Measurements from ENCODE around the gene PGAM1.

PGAM1 gene

DNA sequence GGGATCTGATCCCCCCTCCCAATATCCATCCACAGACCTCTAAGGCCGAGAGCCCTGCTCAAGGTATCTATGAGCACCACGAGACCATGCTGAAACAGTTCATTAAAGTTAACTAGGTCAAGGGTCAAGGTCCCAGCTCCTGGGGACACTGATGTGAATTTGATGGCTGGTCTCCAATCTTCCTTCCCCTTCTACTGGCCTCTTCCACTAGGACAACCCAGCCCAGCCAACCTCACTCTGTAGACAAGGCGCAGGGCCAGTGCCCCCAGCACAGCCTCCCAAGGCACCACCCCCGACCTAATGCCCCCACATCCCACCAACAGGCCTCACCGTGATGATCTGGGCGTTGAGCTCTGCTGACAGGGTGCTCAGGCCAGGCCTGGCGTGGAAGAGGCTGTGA lies 40.4 kb upstream of the PGAM1 start:
- no peak overlapping the region for H3K9ac ChIP-seq (ENCODE audit: low read length)
- no peak overlapping the region for H3K14ac ChIP-seq (ENCODE audit: low read length)
- H3K27ac ChIP-seq (ENCODE audit: low read depth, low read length): no peak overlapping the region
- no peak overlapping the region for H3K18ac ChIP-seq (ENCODE audit: low read length)
- no peak overlapping the region for H3K4me3 ChIP-seq (ENCODE audit: low read depth, low read length)
- no peaks in the 10 kb centered on the region for H3K9me3 ChIP-seq (ENCODE audit: insufficient read depth, low read depth, low read length)
- no peaks in the 10 kb centered on the region for H3K79me1 ChIP-seq (ENCODE audit: low read length)
- H2BK12ac ChIP-seq (ENCODE audit: low read length): no peak overlapping the region
- peaks cover 38 to 58% of the 10 kb centered on the region in 2 experiments for H3K36me3 ChIP-seq (ENCODE audit: control insufficient read depth in 1 of 2, insufficient read depth in 2 of 2, low read length in 2 of 2)
- no peak for DNase-seq
- H4K8ac ChIP-seq (ENCODE audit: low read depth, low read length): no peak overlapping the region
- H3K27me3 ChIP-seq (ENCODE audit: insufficient read depth, low read length): no peaks in the 10 kb centered on the region
- H3K23ac ChIP-seq (ENCODE audit: low read length): no peak overlapping the region
- no peak overlapping the region for H2BK120ac ChIP-seq (ENCODE audit: insufficient read depth, low read length, poor library complexity)
- no peak overlapping the region for H2BK5ac ChIP-seq (ENCODE audit: low read depth, low read length, poor library complexity)
- no peak overlapping the region for H4K91ac ChIP-seq (ENCODE audit: low read depth, low read length)
- WGBS (ENCODE audit: extremely low coverage, insufficient coverage, insufficient read length): no CpG with 5 or more reads among the region's 7 CpGs
- no peak overlapping the region for H3K4me2 ChIP-seq (ENCODE audit: low read length)
- no peaks in the 10 kb centered on the region for H3K4me1 ChIP-seq (ENCODE audit: control insufficient read depth in 1 of 2, insufficient read depth in 2 of 2, low read length in 2 of 2)
- H2AK5ac ChIP-seq (ENCODE audit: low read length): no peak overlapping the region
- H4K12ac ChIP-seq (ENCODE audit: low read depth, low read length): no peak overlapping the region
- H3K79me2 ChIP-seq (ENCODE audit: control insufficient read depth, insufficient read depth, low read length, poor library complexity): no peaks in the 10 kb centered on the region
- no peak overlapping the region for H3K4ac ChIP-seq (ENCODE audit: low read depth, low read length)
- no peak overlapping the region for H2AFZ ChIP-seq (ENCODE audit: insufficient read depth, low read length, poor library complexity)

DNA sequence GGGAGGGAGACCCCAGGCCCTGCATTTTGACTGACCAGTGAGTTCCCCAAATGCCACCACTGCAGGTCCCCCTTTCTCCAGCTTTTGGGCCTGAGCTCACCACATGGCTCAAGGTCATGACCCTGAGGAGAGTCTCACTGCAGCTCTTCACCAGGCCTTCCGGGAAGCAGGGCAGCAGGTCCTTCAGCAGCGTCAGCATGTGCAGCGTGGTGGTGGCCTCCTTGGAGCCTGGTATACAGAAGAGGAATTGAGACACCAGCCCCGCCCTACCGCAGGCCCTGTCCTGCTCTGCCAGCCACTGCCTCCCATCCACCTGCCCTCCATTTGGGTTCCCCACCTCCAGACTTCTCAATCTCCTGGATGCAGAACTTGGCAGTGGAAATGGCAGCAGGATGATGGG lies 37.8 kb upstream of the PGAM1 start:
- Histone ChIP-seq H3K4ac (ENCODE audit: low read depth, low read length) (no peak overlapping the region), H2BK120ac (ENCODE audit: insufficient read depth, low read length, poor library complexity) (no peak overlapping the region), H2AFZ (ENCODE audit: insufficient read depth, low read length, poor library complexity) (no peak overlapping the region), H3K36me3 (ENCODE audit: control insufficient read depth in 1 of 2, insufficient read depth in 2 of 2, low read length in 2 of 2) (peaks cover 33 to 53% of the 10 kb centered on the region in 2 experiments), H2BK5ac (ENCODE audit: low read depth, low read length, poor library complexity) (no peak overlapping the region), H3K27me3 (ENCODE audit: insufficient read depth, low read length) (no peaks in the 10 kb centered on the region), H4K8ac (ENCODE audit: low read depth, low read length) (no peak overlapping the region), H3K79me2 (ENCODE audit: control insufficient read depth, insufficient read depth, low read length, poor library complexity) (no peaks in the 10 kb centered on the region), H3K9me3 (ENCODE audit: insufficient read depth, low read depth, low read length) (no peaks in the 10 kb centered on the region), H3K9ac (ENCODE audit: low read length) (no peak overlapping the region), H3K18ac (ENCODE audit: low read length) (no peak overlapping the region), H3K4me1 (ENCODE audit: control insufficient read depth in 1 of 2, insufficient read depth in 2 of 2, low read length in 2 of 2) (no peaks in the 10 kb centered on the region), H3K23ac (ENCODE audit: low read length) (no peak overlapping the region), H2AK5ac (ENCODE audit: low read length) (no peak overlapping the region), H3K4me3 (ENCODE audit: low read depth, low read length) (no peak overlapping the region), H3K14ac (ENCODE audit: low read length) (no peak overlapping the region), H4K91ac (ENCODE audit: low read depth, low read length) (no peak overlapping the region), H4K12ac (ENCODE audit: low read depth, low read length) (no peak overlapping the region), H3K27ac (ENCODE audit: low read depth, low read length) (no peak overlapping the region), H2BK12ac (ENCODE audit: low read length) (no peak overlapping the region), H3K4me2 (ENCODE audit: low read length) (no peak overlapping the region), H3K79me1 (ENCODE audit: low read length) (no peaks in the 10 kb centered on the region)
- no CpG with 5 or more reads among the region's 5 CpGs for WGBS (ENCODE audit: extremely low coverage, insufficient coverage, insufficient read length)
- DNase-seq: no peak

DNA sequence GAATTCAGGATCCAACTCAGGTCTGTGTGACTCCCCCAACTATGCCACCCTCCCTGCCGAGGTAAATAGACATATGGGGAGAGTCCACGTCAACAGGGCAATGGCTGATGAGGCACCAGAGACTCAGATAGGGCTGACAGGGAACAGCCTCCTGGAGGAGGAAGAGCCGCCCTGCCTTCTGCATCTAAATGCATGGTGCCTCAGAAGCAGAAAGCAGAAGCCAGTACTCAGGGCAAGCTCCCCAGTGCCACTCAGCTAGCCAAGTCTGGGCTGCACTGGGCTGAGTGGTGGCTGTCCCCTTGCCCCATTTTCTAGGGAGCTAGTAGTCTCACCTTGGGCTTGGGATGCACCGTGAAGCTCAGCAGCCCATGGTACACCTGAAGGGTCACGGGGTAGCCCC lies 35.9 kb upstream of the PGAM1 start:
- Histone ChIP-seq H3K4me2 (ENCODE audit: low read length) (no peak overlapping the region), H2AK5ac (ENCODE audit: low read length) (no peak overlapping the region), H3K27ac (ENCODE audit: low read depth, low read length) (no peak overlapping the region), H3K9ac (ENCODE audit: low read length) (no peak overlapping the region), H3K36me3 (ENCODE audit: control insufficient read depth in 1 of 2, insufficient read depth in 2 of 2, low read length in 2 of 2) (peaks cover 31 to 47% of the 10 kb centered on the region in 2 experiments), H2BK12ac (ENCODE audit: low read length) (no peak overlapping the region), H3K27me3 (ENCODE audit: insufficient read depth, low read length) (no peaks in the 10 kb centered on the region), H2BK5ac (ENCODE audit: low read depth, low read length, poor library complexity) (no peak overlapping the region), H3K23ac (ENCODE audit: low read length) (no peak overlapping the region), H4K8ac (ENCODE audit: low read depth, low read length) (no peak overlapping the region), H3K4me3 (ENCODE audit: low read depth, low read length) (no peak overlapping the region), H3K18ac (ENCODE audit: low read length) (no peak overlapping the region), H3K4ac (ENCODE audit: low read depth, low read length) (no peak overlapping the region), H2AFZ (ENCODE audit: insufficient read depth, low read length, poor library complexity) (no peak overlapping the region), H2BK120ac (ENCODE audit: insufficient read depth, low read length, poor library complexity) (no peak overlapping the region), H3K79me2 (ENCODE audit: control insufficient read depth, insufficient read depth, low read length, poor library complexity) (no peaks in the 10 kb centered on the region), H3K79me1 (ENCODE audit: low read length) (no peaks in the 10 kb centered on the region), H4K91ac (ENCODE audit: low read depth, low read length) (no peak overlapping the region), H3K4me1 (ENCODE audit: control insufficient read depth in 1 of 2, insufficient read depth in 2 of 2, low read length in 2 of 2) (no peaks in the 10 kb centered on the region), H3K9me3 (ENCODE audit: insufficient read depth, low read depth, low read length) (no peaks in the 10 kb centered on the region), H3K14ac (ENCODE audit: low read length) (no peak overlapping the region), H4K12ac (ENCODE audit: low read depth, low read length) (no peak overlapping the region)
- DNase-seq: no peak
- no CpG with 5 or more reads among the region's 5 CpGs for WGBS (ENCODE audit: extremely low coverage, insufficient coverage, insufficient read length)

DNA sequence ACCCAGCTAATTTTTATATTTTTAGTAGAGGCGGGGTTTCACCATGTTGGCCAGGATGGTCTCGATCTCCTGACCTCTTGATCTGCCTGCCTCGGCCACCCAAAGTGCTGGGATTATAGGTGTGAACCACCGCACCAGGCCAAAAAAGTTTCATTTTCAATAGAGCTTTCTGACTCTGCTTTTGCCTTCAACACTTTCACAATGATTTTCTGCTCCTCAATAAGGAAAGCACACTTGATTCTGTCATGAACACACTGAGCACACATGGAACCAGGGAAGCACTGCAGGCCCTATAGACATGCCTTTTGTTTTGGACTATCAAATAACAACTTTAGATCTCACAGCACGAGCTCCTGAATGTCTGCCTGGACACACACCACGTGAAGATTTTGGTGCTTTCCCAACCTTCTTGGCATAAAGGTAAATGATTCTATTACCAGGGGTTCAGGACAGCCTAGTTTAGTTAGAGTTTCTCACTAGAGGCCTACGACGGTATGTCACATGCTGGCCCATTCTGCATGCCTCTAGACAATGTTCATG lies 32.9 kb upstream of the PGAM1 start:
- Histone ChIP-seq H3K79me1 (ENCODE audit: low read length) (no peaks in the 10 kb centered on the region), H3K27ac (ENCODE audit: low read depth, low read length) (no peak overlapping the region), H3K4me2 (ENCODE audit: low read length) (no peak overlapping the region), H3K27me3 (ENCODE audit: insufficient read depth, low read length) (no peaks in the 10 kb centered on the region), H3K4me1 (ENCODE audit: control insufficient read depth in 1 of 2, insufficient read depth in 2 of 2, low read length in 2 of 2) (no peaks in the 10 kb centered on the region), H3K23ac (ENCODE audit: low read length) (no peak overlapping the region), H3K4me3 (ENCODE audit: low read depth, low read length) (no peak overlapping the region), H3K14ac (ENCODE audit: low read length) (no peak overlapping the region), H4K12ac (ENCODE audit: low read depth, low read length) (no peak overlapping the region), H4K91ac (ENCODE audit: low read depth, low read length) (no peak overlapping the region), H2BK12ac (ENCODE audit: low read length) (no peak overlapping the region), H3K9me3 (ENCODE audit: insufficient read depth, low read depth, low read length) (no peaks in the 10 kb centered on the region), H2AFZ (ENCODE audit: insufficient read depth, low read length, poor library complexity) (no peak overlapping the region), H2BK5ac (ENCODE audit: low read depth, low read length, poor library complexity) (no peak overlapping the region), H2AK5ac (ENCODE audit: low read length) (no peak overlapping the region), H3K18ac (ENCODE audit: low read length) (no peak overlapping the region), H3K79me2 (ENCODE audit: control insufficient read depth, insufficient read depth, low read length, poor library complexity) (no peaks in the 10 kb centered on the region), H4K8ac (ENCODE audit: low read depth, low read length) (no peak overlapping the region), H3K36me3 (ENCODE audit: control insufficient read depth in 1 of 2, insufficient read depth in 2 of 2, low read length in 2 of 2) (peaks cover 26 to 38% of the 10 kb centered on the region in 2 experiments), H3K4ac (ENCODE audit: low read depth, low read length) (no peak overlapping the region), H3K9ac (ENCODE audit: low read length) (no peak overlapping the region), H2BK120ac (ENCODE audit: insufficient read depth, low read length, poor library complexity) (no peak overlapping the region)
- WGBS (ENCODE audit: extremely low coverage, insufficient coverage, insufficient read length): no CpG with 5 or more reads among the region's 8 CpGs
- no peak for DNase-seq
